HG02852 (cell line): ENCODE results near the gene ZG16B.

Experiments used
- ATAC-seq: cut with Tn5 transposase; IDR thresholded peaks from one replicate; pipeline ENCODE4 v1.9.1; 2021; ENCODE audit warnings: mild to moderate bottlenecking, moderate library complexity; ENCODE audit not compliant: unreplicated experiment

Gene ZG16B

DNA sequence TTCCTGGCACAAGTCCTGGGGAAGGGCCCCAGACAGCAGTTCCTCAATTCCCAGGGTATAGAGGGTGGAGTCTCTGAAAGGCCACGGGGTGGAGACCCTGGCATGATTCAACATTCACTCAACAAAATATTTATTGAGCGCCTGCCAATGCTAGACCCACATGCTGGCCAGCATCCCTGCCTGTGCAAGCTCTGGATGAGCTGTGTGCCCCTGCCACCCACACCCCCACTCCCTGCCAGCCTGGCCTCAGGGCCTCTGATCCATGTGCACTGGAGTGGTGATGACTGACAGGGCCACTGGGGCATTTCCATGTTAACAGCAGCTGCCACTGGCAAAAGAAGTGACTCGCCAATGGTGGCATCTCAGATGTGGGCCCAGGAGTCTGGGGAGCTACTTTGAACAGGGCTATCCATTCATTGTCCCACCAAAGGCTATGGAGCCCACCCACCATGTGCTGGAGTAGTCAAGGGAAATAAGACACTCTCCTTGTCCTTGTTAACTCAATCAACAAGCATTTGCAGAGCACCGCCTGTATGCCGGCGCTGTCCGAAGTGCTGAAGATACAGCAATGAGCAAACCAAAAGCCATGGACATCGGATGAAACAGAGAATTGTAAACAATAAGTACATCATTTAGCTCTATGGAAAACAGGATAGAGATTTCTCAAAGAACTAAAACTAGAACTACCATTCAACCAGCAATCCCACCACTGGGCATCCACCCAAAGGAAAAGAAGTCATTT, 30.9 kb downstream of the ZG16B start:
- ATAC-seq, result no peak

DNA sequence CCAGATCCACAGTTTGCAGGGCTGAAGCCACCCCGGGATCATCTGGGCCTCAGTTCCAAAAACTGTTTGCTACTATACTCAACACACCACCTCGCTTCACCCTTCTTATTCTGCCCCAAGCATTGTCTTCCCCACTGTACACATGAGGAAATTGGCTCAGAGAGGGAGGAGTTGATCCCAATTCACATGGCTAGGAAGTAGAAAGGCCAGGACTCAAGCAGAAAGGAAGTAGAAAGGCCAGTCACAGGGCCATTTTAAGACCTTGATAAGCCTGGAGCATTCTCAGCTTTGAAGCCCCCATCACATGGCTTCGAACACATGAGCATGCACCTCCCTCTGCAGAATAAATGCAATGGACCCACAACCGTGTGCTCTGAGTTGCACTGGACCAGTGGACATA, 35.5 kb downstream of the ZG16B start:
- no peak for ATAC-seq

DNA sequence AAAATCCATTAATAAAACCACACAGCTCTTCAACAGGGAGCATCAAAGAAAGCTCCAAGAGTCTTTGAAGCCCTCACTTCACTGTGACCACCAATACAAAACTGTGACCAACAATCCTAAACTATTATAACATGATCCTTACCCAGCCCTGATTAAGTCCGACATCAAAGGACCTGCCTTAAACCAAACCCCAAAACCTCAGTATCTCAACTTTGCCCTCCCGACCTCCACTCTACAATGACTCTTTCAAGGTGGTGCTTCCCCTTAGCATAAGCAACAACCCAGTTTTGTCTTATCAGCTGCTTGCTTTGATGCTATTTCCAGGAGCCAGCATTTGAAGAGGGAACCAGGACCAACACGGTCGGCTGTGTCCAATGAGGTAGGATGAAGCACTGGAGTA, 36.3 kb downstream of the ZG16B start:
- no peak for ATAC-seq

DNA sequence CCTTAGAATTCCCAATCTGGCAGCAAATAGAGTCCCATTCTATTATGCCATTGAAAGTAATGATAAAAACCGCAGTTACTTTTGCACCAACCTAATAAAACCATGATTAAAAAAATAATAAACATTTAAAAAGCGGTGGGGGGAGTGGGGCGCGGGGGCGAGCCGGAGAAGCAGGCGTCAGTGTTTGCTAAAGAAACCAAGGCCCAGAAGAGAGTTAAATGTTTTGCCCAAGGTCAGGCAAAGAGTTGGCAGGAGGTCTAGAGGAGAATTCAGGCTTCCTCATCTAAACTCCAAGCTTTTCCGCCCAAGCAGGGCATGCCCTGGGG, 37.5 kb downstream of the ZG16B start:
- no peak for ATAC-seq

DNA sequence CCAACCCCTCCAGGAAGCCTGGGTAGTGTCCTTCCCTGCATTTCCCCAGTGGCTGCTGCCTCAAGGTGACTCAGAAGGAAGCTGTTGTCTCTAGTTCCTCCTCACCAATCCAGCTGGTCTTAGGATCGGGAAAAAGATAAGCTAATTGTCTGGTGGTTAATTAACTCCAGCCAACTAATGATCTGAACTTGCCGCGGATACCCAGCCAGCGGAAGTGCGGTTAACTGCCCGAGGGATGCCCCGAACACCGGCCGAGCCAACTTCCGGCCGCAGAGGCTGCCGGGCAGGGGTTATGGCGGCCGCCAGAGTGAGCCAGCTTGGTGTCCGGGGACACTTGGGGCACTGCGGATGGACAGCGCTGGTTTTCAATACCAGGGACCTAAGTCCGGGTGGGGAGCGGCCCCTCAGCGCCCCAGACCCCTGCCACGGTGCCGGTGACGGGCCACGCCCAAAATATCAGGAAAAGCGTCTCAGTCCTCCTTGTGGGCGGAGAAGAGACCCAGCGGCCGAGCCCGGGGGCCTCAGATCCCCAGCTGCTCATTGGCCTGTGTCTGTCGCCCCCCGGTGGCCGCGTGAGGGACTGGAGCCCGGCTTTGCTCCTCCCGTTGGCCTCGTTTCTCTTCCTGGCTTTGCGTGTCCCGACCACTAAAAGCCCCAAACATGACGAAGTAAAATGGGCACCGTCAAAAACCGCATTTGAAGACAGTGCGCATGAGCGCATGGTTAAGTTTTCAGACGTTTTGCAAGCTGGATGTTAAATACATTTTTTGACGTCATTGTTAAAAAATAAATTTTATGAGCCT, 38.1 kb downstream of the ZG16B start:
- ATAC-seq, result peak; percentile 85

DNA sequence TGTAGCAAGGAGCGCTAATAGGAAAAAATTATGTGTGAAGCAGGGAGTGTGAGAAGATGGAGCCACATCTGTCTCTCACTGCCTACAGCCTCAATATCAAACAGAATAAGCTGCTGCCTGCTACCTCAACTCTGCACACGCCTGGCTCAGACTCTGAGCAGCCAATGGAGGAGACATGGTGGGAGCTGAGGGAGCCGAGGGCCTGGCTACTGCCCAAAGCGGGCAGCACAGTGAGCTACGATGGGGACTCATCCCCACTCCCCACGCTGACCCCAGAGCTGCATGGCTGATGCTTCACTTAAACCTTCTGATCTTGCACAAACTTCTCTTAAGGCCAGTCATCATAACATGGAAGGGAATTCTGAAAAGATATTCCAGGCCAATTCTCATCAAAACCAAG, 41.8 kb downstream of the ZG16B start:
- ATAC-seq, result no peak

DNA sequence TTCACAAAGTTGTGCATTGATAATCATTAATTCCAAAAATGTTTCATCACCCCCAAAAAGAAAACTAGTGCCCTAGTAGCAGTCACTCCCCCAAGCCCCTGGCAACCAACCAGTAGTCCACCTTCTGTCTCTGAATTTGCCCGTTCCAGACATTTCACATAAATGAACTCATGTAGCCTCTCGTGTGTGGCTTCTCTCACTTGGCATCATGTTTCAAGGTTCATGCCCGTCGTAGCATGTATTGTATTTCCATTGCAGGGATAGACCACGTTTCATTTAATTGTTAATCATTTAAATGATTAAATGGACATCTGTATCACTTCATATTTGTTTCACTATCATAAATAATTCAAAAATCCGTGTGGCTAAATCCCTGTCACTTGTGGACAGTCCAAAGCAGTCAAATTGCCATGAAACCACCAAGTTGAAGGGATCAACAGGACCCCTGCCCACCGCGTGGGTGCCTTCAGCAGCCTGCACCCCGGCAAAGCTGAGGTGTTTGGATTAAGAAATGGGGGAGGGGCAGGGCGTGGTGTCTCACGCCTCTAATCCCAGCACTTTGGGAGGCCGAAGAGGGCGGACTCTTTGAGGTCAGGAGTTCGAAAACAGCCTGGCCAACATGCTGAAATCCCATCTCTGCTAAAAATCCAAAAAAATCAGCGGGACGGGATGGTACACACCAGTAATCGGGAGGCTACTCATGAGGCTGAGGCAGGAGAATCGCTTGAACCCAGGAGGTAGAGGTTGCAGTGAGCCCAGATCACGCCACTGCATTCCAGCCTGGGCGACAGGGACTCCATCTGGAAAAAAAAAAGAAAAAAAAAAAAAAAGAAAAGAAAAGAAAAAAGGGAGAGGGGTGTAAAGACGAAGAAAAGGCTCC, 44.2 kb downstream of the ZG16B start:
- no peak for ATAC-seq

DNA sequence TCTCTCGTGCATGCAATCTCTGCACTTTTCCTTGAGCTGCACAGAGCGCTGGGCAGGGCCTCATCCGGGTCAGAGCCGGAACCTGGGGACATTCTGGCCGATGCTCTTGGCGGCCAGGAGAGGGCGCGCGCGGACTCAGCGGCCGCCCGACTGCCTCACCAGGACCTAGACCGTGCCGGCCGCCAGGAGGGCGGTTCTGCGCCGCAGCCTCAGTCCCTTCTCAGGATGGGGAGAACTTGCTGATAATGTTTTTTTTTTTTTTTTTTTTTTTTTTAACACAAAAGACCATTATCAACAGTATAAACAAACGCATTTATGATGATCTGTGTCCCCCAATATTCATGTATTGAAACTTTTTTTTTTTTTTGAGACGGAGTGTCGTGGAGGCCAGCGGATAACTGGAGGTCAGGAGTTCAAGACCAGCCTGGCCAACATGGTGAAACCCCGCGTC, 44.8 kb downstream of the ZG16B start:
- no peak for ATAC-seq

DNA sequence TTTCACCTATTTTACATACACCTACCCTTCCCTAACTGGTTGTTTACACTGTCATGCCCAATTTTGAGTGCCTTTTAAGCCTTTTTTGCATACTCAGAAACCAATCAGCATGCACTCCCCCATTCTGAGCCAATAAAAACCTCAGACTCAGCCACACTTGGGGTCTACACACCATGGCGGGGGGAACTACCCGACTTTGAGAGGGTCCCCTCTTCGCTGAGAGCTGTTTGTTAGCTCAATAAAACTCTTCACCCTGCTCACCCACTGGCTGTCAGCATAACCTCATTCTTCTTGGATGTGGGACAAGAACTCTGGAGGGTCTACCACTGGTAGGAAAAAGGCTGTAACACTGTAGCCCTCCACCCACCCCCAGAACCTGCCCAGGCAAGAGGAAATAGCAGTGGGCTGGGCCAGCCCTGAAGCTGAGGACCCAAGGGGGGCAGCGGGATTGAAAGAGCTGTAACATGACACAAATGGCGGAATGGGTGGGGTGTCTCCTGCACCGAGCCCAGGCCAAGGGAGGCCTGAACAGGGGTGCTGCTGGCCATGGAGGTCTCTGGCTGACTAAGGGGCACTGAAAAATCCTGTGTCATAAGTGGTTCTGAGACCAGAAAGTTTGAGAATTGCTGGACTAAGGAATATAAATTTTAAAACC, 49.9 kb downstream of the ZG16B start:
- ATAC-seq, result no peak
